ENCODE measurements around the gene OR4C16.

OR4C16 gene, protein sequence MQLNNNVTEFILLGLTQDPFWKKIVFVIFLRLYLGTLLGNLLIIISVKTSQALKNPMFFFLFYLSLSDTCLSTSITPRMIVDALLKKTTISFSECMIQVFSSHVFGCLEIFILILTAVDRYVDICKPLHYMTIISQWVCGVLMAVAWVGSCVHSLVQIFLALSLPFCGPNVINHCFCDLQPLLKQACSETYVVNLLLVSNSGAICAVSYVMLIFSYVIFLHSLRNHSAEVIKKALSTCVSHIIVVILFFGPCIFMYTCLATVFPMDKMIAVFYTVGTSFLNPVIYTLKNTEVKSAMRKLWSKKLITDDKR
- total RNA-seq: 0 to 0.22 (median 0) reads per million in 17 experiments

DNA sequence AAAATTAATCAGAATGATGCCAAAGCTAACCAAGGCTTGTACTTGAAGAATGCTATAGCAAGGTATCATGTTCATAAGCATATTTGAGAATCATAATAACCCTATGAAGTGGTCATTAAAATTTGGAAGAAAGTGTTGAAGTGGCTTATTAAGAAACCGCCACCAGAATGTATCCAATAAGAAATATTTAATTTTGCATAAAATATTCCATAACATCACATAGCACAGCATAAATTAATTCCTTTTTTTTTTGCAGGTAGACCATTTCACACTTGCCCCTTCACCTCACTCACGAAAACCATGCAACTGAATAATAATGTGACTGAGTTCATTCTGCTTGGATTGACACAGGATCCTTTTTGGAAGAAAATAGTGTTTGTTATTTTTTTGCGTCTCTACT is at the start of gene OR4C16:
OR4C16 (plus strand) TSS at position 301 of the 400 bp plus-strand sequence; CDS start at position 301, 0 bp downstream.
- DNase-seq: no peak

DNA sequence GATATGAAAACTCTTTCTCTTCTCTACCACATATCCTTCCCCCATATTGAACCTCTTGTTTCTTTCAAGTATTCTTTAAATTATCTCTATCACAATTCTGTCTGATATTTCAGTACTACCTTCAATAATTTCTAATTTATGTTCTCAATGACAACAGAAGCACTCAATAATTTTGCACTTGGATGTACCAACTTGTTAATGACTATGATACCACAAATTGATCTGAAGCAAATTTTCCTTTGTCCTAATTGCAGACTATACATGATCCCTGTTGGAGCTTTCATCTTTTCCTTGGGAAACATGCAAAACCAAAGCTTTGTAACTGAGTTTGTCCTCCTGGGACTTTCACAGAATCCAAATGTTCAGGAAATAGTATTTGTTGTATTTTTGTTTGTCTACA is 17.8 kb upstream of the OR4C16 start, which contains the start of gene OR4C15:
OR4C15 (plus strand) TSS at position 301 of the 400 bp plus-strand sequence; CDS start at position 301, 0 bp downstream.
- DNase-seq: no peak

DNA sequence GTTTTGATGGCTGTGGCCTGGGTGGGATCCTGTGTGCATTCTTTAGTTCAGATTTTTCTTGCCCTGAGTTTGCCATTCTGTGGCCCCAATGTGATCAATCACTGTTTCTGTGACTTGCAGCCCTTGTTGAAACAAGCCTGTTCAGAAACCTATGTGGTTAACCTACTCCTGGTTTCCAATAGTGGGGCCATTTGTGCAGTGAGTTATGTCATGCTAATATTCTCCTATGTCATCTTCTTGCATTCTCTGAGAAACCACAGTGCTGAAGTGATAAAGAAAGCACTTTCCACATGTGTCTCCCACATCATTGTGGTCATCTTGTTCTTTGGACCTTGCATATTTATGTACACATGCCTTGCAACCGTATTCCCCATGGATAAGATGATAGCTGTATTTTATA is 620 bp downstream of the OR4C16 start:
- DNase-seq: no peak

DNA sequence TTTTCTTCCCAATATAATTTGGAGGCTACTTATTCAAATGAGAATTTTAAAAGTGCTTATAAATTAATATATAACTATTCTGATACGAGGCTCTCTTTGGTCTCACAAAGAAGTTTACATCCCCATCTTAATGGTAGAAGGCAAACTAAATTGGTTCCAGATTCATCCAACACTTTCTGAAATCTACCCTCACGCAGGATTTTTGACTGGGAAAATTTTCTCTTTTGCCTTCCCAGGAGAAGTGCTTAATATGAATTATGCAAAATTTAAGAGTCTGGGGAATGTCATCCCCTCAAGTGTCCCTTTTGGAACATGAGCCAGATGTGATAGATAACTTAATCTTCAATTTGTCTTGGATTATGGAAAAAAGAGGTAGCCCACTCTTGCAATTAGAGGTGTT is 35.6 kb downstream of the OR4C16 start, which contains the start of gene OR4C11:
OR4C11 (minus strand) TSS at position 101 of the 400 bp plus-strand sequence. CDS start 3,272 bp downstream, outside the sequence.
- DNase-seq: no peak

Data from suppressor macrophage (primary cell).